Dermis microvascular lymphatic vessel endothelial cell (primary cell): ENCODE measurements around the gene MAGIX. TPM values are rescaled to one million over a fixed set of nuclear protein-coding genes. Genes with fewer than 3 reads are reported as not detected.

Experiments used
- DNase-seq, 2 donors: peaks; one replicate each; pipeline versions ENCODE4 v3.0.0 to v3.0.0-alpha.2; 2010; ENCODE audit warnings: low read depth in 2 of 2
- total RNA-seq: library from RNA; depleted of rRNA; stranded (reverse); fragments of >200 nt; gene quantifications from 2 replicates; pipeline ENCODE4 v1.2.1, GENCODE V29; 2014

The MAGIX gene
- total RNA-seq, 1 donor from 2014 or later: 0.39 TPM

DNA sequence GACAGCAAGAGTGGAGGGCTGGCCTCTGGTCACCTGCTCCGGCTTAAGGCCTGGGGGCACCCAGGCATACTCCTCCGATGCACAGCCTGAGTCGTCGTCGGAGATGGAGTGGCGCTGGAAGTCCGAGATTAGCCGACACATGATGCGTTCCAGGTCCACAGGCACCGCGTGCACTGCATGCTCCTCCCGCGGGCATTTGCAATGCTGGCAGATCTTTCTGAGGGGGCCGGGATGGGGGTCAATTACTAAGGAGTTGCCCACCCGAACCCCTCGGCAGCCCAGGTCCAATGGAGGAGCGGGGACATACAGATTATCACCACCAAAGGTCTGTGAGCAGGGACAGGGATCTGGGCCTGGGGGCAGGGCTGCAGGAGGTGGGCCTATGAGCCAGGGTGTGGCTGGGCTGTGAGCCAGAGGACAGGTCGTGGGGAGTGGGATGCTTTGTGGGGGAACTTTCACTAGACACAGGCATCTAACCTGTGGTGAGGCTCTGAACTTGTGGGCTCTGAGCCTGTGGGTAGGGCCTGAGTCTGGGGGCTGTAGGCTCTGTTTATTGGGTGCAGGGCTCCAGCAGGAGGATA is 21.2 kb downstream of the MAGIX start:
- DNase-seq: no peak

DNA sequence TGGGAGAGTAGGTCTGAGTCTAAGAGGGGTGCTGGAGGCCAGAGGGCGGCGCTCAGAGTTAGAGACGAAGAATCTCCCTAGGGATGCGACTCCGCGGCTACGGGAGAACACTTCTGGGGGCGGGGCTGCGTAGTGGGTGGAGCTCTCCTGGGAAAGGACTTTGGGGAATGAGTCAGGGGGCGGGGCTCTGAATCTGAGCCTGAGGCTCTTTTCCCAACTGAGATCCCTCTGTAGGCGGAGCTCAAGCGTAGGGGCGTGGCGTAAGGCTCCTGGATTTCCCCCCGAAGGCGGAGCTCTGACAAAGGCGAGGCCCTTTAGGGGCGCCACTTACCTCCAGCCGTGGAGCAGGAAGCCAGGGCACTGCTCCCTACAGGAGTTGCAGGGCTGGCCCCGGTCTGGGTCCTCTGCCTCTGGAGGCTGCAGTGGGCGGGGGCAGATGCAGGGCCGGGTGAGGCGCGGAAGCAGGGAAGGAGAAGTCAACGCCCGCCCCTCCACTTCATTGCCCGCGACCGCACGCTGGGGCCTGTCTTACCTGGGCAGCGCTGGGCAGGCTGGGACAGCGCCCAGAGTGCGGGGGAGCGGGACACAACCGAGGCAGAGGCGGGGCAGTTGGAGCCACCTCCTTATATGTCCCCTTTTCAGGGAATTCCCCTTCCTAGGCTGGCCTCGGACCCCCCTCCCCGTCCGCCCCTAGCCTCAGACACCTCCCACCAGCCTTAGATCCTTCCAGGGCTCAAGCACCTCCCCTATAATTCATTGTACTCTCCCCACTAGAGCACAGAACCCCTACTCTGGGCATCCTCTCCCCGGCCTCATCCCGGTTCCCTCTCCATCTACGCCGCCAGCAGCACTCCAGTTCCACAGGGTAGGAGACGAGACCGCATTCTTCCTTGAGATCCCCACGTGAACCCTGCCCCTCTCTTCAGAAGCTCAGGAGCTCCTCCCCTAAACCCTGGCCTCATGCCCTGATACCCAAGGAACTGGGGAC is 22.0 kb downstream of the MAGIX start:
- peak in 1 of 2 donors; percentile 86 for DNase-seq

DNA sequence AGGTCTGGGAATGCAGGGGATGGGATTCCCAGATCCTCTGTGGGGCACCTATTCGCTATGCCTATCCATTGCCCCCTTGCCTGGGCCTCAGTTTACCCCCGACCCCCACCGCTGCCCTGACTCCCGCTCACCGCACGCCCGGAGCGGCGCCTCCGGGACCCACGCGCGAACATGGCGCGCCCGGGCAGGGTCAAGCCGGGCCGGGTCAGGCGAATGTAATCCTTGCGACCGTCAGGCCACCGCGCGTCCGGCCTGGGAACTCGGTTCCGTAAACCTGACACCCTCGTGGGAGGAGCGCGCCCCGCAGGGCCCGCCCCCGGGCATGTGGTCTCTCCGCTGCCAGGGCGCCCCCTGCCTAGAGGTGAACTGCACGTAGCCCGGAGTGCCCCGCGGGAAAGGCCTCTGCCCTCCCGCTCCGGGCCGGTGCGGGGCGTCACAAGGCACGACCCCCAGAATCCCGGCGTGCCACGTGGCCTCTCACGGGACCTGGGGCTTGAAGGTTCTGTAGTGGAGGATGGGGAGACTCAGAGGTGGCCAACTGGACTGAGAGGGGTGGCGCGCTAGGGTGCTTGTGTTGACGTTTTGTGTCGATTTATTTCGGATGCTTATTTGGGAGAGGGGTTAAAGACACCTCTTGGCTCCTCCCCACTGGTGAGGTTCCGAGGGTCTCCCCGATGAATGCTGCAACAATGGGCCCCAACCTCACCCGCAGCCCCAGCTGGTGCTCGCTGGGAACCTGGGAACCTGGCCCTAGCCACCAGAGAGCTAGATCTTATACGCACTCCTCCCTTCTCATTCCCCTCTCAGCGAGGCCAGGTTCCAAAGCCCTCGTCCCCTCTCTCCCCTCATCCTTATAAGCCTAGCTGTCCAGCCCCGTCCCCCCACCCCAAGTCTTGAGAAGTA is 23.8 kb downstream of the MAGIX start, which contains the start of gene PRICKLE3:
TSS of gene PRICKLE3 (minus strand) at position 249 of the 903 bp plus-strand sequence. CDS start at position 173, 76 bp downstream.
- peak; percentile 31 to 69 for DNase-seq

DNA sequence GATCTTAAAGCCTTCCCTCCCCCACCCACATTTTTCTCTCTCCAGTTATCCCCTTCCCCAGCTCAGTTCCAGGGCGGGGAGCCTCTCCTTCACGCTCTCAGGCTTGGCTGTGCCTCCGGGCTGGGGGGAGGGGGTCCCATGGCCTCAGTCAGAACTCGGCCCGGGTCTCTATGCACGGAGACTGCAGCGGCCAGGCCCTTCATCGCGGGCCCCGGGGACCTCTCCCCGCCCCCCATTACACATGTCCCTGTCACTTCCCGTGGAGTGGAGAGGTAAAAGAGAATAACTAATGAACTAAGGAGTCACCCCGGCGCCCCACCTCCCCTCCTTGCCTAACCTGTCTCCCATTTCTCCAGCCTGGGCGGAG is 24.5 kb downstream of the MAGIX start:
- DNase-seq: no peak

DNA sequence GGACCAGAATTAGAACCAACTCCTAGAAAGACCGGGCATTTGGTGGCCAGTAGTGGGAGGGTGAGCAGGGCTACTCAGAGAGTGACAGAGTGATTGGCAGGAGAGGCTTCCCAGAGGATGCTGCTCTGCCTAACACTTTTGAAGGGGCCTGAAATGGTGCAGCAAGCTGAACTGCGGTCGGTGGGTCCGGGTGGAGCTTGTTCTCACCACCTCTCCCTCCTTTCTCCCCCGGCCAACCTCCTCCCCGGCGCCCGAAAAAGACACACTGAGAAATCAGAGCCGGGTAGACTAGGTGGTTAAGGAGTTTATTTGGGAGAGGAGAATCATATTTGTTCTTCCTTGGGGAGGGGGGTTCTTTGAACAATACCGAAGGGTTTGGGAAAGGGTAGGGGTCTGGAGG is 25.0 kb downstream of the MAGIX start:
- DNase-seq: no peak

DNA sequence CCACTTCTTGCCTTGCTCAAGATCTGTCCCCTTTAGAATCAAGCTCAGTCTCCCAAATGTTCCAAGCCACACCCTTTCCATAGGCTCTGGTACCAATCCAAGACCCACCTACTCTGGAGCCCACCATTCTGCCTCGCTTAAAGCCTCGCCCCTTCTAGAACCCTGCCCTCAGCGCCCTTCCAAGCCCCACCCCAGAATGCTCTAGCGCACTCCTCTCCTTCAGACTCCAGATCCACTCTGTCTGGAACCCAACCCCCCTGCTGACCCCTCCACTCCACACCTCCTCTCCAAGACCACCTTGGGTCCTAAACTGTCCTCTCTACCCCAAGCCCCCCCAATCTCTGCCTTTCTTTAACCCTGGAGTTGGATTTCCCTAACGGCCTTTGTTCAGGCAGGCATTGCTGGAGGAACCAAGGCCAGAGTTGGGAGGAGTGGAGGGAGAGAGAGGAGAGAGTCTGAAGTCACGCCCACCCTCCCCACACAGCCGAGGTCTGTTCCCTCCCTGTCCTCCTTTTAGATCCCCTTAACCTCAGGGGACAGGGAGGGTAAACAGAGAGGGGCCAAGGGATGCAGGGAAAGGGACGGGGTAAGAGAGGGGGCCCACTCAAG is 26.0 kb downstream of the MAGIX start:
- DNase-seq: no peak

DNA sequence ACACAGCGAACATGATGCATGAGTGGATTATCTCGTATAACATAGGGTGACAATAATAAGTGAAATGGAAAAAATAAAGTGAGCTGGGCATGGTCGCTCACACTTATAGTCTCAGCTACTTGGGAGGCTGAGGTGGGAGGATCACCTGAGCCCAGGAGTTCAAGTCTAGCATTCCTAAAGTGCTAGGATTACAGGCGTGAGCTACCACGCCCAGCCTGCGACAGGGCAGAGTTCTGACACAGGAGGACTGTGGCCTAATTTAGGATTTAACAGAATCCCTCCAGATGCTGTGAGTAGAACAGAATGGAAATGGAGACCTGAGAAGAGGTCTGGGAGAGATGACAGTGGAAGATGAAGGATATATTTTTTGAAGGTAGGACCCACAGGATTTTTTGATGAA is 27.0 kb downstream of the MAGIX start:
- no peak for DNase-seq

DNA sequence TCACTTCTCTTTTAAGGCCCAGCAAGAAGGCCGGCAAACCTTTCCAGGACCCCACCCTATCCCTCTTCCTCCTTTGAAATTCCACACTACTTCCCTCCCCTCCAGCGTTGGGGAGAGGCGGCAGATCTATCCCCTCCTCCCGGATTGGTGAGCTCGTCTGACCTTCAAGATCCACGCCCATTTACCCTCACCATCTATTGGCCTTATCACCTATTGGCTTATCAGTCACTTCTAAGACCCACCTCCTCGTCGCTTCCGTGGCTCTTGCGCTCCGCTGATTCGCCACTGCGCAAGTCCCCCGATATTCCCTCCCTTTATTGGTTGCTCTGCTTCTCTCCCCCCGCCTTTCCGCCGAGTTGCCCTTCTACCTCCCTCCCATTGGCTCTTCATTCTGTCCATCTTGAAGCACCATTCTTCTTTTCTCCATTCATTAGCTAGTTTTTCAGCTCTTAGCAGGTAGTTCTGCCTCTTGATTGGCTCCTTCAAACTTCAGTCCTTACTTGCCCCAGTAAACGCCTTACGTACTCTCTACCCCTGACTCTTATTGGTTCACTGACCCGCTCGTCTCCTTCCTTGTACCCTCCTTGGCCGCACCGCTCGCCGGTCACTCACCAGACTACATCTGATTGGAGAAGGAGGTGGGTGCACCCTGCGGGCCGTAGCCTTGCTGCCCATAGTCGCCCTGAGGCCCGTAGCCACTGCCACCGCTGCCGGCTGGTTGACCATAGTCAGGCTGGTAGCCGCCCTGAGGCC is 28.4 kb downstream of the MAGIX start:
- peak; percentile 99 for DNase-seq

DNA sequence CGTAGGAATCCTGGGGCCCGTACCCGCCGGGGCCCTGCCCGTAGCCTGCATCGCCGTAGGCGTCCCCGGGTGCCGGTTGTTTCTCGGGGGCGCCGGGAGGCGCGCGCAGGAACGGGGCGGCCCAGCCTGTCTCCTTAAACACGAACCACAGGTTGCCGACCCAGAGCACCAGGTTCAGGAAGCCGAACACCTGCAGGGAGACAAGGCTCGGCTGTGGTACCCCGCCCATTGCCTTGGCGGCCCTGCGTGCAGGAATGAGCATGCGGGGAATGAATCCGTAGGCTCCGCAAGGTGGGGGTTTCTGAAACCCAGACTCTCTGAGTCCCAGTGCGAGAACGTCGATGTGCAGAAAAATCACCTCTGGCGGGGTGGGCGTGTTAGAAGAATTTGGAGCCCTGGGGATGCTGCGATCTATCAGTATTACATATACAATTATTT is 29.0 kb downstream of the MAGIX start:
- DNase-seq: no peak

DNA sequence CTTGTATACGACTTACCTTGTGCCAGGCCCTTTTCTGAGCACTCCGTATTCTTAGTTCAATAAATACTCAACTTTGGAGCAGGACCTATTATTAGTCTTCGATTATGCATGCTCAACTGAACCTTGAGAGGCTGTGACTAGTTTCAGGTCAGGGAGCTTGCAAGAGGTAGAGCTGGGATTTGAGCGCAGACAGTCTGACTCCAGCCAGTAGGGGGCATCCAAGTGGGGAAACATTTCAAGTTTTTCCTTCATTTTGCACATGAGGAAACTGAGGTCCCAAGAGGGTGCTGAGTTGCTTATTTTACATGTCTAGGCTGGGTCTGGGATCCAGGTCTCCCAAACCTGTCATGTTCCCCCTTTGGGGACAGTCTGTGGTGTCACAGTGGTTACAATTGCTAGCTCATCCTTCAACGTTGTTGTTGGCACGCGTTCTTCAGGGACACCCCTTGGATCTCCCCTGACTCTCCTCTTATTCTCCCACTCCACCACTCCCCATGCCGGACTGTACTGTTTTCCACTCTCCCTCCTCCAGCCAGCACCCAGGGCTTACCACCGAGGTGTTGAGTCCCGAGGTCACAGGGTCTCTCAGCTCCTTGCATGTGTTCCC is 30.3 kb downstream of the MAGIX start:
- DNase-seq: peak in 1 of 2 donors; percentile 24

DNA sequence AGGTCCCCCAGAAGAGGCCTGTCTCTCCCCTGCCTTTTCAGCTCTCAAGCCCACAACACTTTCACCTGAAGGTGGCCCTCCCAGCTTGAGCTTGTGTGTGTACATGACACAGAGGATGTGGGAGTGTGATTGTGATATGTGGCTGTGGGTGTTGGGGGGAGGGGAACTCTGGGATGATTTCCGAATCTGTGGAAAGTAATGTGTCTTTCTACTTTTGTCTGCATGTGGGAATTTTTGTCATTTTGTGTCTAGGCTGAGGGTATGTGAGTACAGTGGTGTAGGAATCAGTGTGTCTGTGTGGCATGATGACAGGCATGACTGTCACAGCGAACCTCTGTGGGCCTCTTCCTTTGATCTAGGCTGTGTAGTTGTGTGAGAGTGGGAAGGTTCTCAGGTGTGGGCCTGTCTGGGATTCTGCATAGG is 31.0 kb downstream of the MAGIX start:
- DNase-seq: no peak

DNA sequence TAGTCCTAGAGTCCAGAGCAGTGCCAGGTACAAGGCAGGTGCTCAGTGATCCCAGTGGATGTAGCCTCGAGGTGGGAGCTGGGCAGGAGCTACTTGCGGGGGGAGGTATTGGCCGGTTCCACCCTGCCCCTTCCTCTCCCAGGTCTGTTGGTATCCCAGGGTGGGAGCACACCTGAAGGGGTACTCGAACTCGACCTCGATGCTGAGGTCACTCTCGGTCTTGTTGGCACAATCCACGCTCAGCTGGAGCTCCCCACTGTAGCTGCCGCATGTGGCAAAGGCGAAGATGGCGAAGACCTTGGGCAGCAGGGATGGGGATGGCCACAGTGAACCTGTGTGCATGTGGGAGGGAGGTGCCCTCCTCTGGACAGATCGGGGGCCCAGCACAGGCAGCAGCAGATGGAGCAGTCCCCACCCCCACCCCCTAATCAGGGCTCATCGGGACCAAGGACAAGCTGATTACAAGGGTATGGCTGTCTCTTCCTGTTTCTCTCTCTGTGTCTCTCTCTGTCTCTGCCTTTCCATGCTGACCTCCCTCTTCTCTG is 35.1 kb downstream of the MAGIX start:
- no peak for DNase-seq

DNA sequence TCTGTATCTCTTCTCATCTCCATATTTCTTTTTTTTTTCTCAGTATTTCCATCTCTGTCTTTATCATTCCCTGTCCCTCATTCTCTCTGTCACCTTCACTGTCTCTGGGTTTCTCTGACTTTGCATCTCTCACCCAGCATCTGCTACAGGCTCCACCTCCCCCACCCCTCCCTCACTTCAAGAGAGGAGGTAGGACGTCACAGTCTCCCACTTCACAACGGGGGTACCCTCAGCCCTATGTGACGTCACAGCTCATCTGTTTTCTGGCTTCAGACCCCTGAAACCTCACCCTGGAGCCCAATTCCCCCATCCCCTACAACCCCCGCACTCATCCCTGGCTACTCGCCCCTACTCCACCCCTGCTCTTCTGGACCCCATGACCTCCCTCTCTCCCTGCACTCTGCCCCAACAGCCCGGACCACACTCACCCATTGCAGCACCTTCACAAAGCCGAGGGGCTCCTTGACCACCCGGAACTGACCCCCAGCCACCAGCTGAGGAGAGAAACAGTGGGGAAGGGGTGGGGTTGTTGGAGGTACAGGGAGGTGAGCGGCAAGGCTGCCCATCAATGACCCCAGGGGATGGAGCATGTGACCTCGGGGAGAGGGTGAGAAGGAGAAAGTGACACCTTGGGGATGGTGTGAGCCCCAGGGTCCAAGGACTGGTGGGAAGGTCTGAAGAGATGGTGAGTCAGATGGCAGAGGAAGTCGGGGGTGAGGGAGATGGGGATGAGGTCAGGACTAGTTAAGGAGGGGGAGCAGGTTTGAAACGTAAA is 36.2 kb downstream of the MAGIX start:
- DNase-seq: no peak

DNA sequence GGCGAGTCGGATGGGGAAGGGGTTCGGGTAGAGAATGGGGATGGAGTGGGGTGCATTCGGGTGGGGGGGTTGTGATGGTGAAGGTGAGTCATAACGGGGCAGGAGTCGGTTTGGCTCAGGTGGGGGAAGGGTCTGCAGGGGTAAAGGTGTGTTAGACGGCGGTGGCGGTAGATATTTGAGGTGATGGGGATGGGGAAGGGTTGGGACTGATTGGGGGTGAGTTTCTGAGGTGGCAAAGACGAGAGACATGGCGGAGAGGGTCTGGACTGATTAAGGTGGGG is 36.7 kb downstream of the MAGIX start:
- DNase-seq: no peak

DNA sequence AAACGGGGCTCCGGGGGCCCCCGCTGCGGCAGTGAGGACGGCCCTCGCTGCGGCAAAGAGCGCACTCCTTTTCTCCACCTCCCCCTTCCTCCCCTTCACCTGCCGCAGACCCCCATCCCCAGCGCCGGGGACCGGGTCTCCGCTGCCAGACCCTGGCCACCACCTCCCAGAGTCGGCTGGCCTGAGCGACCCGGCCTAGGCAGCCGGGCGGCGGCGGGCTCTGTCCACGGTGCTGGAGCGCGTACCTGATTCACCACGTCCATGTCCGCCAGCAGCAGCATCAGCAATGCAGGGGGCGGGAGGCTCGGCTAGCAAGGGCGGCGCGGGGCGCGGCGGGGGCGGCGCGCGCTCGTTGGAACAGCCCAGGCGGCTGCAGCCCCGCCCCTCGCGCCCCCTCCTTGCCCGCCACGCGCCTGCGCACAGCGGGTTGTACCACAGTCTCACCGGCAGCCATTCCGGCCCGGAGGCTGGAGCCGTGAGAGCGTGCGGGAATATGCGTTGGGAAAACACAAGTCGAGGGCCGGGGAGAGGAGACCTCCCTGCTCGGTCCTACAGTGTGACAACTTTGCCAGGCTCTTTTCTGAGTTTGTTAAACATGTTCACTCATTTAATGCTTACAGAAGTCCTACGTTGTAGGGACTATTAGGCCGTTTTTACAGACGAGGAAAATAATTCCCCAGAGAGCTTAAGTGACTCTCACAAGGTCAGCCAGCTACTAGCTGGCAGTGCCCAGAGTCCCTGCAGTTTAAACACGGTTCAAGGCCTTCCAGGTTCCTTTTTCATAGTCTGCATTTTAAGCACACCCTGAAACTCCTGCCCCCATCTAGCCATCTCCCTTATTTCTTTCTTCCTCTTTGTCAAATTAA is 37.6 kb downstream of the MAGIX start, which contains the start of gene SYP:
TSS of gene SYP (minus strand) at position 288 of the 866 bp plus-strand sequence. CDS start at position 281, 7 bp downstream.
- peak; percentile 69 to 90 for DNase-seq

DNA sequence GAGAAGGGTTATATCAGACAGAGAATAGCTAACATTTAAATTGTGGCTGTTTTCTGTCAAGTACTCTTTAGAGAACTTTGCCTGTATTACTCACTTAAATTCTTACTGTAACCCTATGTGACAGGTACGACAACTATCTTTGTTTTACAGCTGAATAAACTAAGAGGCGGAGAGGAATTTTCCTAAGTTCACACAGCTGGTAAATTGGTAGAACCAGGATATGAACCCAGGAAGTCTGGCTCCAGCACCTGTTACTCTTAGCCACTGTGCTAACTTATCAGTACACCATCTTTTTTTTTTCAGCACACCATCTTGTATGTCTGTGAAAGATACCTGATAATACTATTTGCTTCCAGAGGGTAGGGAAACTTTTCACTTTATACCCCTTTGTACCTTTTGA is 39.5 kb downstream of the MAGIX start:
- DNase-seq: no peak

DNA sequence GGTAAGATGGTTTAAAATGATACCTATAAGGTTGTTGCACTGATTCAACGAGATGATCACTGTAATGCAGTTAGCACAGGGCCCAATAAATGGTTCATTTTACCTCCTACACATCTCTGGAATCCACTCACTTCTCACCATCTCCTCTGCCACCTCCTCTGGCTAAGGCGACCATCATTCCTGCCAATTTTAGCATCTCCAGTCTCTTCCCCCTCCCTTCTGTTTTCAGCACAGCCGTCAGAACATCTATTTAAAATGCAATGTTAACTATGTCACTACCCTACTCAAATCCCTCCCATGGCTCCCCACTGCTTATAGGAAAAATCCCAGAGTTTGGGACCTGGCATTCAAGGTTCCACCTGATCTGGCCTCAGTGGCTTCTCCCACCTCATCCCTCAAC is 41.0 kb downstream of the MAGIX start:
- DNase-seq: no peak

DNA sequence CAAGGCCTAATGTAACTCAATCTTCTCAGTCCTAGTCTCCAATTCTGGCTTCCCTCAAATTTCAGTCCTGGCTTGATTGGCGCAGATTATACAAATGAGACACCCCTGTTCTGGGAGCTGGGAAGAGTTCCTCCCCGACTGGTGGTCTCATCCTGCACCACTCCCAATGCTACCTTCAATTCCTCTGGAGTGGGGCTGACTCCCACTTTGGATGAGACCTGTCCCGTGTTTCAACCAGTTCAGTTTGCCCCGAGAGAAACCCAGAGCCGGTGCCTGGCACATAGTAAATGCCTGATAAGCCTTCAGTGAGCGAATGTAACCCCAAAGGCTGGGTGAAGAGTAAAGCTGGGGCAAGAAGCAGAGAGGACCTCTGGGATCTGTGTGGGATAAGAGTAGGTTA is 41.5 kb downstream of the MAGIX start:
- no peak for DNase-seq
